Measurements from ENCODE around the gene RGS16.

Gene RGS16

DNA sequence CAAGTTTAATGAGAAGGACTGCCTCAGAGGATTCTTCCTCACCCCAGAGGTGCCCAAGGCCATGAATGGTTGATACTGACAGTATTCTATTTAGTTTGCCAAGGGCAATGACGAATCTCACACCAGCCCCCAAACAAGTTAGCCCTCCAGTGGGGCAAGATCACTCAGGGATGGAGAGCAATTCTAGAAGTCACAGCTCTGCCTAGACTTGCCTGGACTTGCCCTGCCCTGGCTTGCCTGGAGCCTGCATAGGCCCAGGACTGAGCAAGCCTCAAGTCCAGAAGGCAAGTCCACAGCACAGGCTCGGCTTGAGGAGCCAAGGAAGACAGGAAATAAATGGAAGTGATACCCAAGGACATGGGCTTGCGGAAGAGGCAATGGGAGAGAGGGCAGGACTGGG is 39.5 kb upstream of the RGS16 start:
- H3K36me3 ChIP-seq (ENCODE audit: control insufficient read depth in 2 of 2, insufficient read depth in 1 of 2, low read length in 2 of 2) = no peaks in the 10 kb centered on the region
- peak; percentile 30; the same call in 1 of the 2 replicates for TF ChIP-seq ZBTB8A (tag by site-specific recombination; IDR thresholded peaks at IDR 0.05)
- 0 out of 2 replicates have a peak, but pooled peaks have one; percentile 23 for TF ChIP-seq TRIM28 (IDR thresholded peaks at IDR 0.05; ENCODE audit: borderline replicate concordance, low read length)
- peak; percentile 29; the same call in 1 of the 2 replicates for TF ChIP-seq ZNF416 (tag by site-specific recombination; IDR thresholded peaks at IDR 0.05)
- no peak for TF ChIP-seq ZNF513 (tag by site-specific recombination; IDR thresholded peaks at IDR 0.05)
- H3K27ac ChIP-seq (ENCODE audit: extremely low read depth, low read depth, low read length) = no peak overlapping the region
- no peaks in the 10 kb centered on the region for H3K9me3 ChIP-seq (ENCODE audit: control insufficient read depth, insufficient read depth, low read depth, low read length)
- H3K4me3 ChIP-seq (ENCODE audit: low read depth, low read length) = no peak overlapping the region
- H3K4me1 ChIP-seq (ENCODE audit: control insufficient read depth, insufficient read depth, low read length) = no peaks in the 10 kb centered on the region
- ChIA-PET POLR2A (no interaction called here), CTCF (interaction anchor here (1.2 to 1.4 kb wide), 2 partner anchors 10 to 139 kb away, joined by 3 read pairs; no protein-coding TSS in a partner anchor)

- Histone ChIP-seq H3K4me3 (ENCODE audit: low read depth, low read length) (no peak overlapping the region), H3K27ac (ENCODE audit: extremely low read depth, low read depth, low read length) (no peak overlapping the region), H3K36me3 (ENCODE audit: control insufficient read depth in 2 of 2, insufficient read depth in 1 of 2, low read length in 2 of 2) (no peaks in the 10 kb centered on the region), H3K9me3 (ENCODE audit: control insufficient read depth, insufficient read depth, low read depth, low read length) (no peaks in the 10 kb centered on the region), H3K4me1 (ENCODE audit: control insufficient read depth, insufficient read depth, low read length) (no peaks in the 10 kb centered on the region)
- no peak for TF ChIP-seq ZNF585B (tag by site-specific recombination; IDR thresholded peaks at IDR 0.05)
- TF ChIP-seq KLF9 (tag by site-specific recombination; IDR thresholded peaks at IDR 0.05; ENCODE audit: low read depth) = no peak
- ChIA-PET CTCF (no interaction called here), POLR2A (no interaction called here)
These were observed 38.3 kb upstream of the RGS16 start for GRCh38 chr1:182642461-182642860.

- TF ChIP-seq ZNF626 (tag by site-specific recombination; IDR thresholded peaks at IDR 0.05) = no peak
- peak; percentile 69 for TF ChIP-seq ZIC2 (tag by site-specific recombination; IDR thresholded peaks at IDR 0.05)
- 0 out of 2 replicates have a peak, but pooled peaks have one; percentile 44 for TF ChIP-seq ZFHX2 (tag by site-specific recombination; conservative IDR thresholded peaks at IDR 0.05)
- TF ChIP-seq ZNF37A (tag by site-specific recombination; IDR thresholded peaks at IDR 0.05) = no peak
- peak; percentile 80 for TF ChIP-seq ZNF692 (tag by site-specific recombination; IDR thresholded peaks at IDR 0.05)
- no peak overlapping the region for H3K27ac ChIP-seq (ENCODE audit: extremely low read depth, low read depth, low read length)
- no peaks in the 10 kb centered on the region for H3K9me3 ChIP-seq (ENCODE audit: control insufficient read depth, insufficient read depth, low read depth, low read length)
- H3K4me1 ChIP-seq (ENCODE audit: control insufficient read depth, insufficient read depth, low read length) = no peaks in the 10 kb centered on the region
- no peak overlapping the region for H3K4me3 ChIP-seq (ENCODE audit: low read depth, low read length)
- no peaks in the 10 kb centered on the region for H3K36me3 ChIP-seq (ENCODE audit: control insufficient read depth in 2 of 2, insufficient read depth in 1 of 2, low read length in 2 of 2)
- CTCF ChIA-PET = interaction anchor here (1.1 kb wide), 1 partner anchor 41 kb away, joined by 3 read pairs; no protein-coding TSS in a partner anchor
- POLR2A ChIA-PET = no interaction called here
These were observed 37.4 kb upstream of the RGS16 start for GRCh38 chr1:182641561-182641960.

DNA sequence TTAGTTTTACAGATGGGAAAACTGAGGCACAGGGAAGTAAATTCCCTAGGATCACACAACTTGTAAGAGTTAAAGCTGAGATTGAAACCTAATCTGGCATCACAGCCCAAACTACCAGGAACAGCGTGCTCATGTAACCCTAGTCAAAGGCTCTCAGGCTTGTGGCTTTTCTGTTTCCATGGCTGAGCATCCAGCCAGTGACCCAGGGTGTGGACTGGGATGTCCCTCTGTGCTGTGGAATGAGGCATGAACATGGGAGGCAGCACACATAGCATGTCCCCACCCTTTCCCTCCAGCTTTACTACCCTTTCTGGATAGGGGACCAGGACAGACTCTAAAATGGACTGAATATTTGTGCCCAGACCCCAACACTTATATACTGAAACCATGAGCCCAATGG is 35.1 kb upstream of the RGS16 start:
- Histone ChIP-seq H3K4me1 (ENCODE audit: control insufficient read depth, insufficient read depth, low read length) (no peaks in the 10 kb centered on the region; the same call in 1 of the 2 replicates), H3K36me3 (ENCODE audit: control insufficient read depth in 2 of 2, insufficient read depth in 1 of 2, low read length in 2 of 2) (no peaks in the 10 kb centered on the region), H3K9me3 (ENCODE audit: control insufficient read depth, insufficient read depth, low read depth, low read length) (no peaks in the 10 kb centered on the region), H3K27ac (ENCODE audit: extremely low read depth, low read depth, low read length) (no peak overlapping the region), H3K4me3 (ENCODE audit: low read depth, low read length) (no peak overlapping the region)
- POLR2A ChIA-PET = no interaction called here
- TF ChIP-seq ZNF776 (tag by site-specific recombination; IDR thresholded peaks at IDR 0.05; ENCODE audit: borderline replicate concordance) = no peak
- TF ChIP-seq GFI1B (tag by site-specific recombination; IDR thresholded peaks at IDR 0.05) = peak; percentile 63; the same call in 1 of the 2 replicates
- TF ChIP-seq ZNF654 (tag by site-specific recombination; IDR thresholded peaks at IDR 0.05; ENCODE audit: low read depth) = no peak
- CTCF ChIA-PET = no interaction called here

Measured in HEK293 (cell line).